ENCODE measurements around the gene RNASE12. TPM values are rescaled to one million over a fixed set of nuclear protein-coding genes. Genes with fewer than 3 reads are reported as not detected.

Gene RNASE12
- polyA plus RNA-seq, 1 of the 3 experiments (the other 2 are of a cell fraction) = not detected

Other genes starting within 250 kb of the RNASE12 start
- 21.4 and 23.3 TPM in 2 replicates for gene PARP2, start 247.7 kb downstream of the RNASE12 start, polyA plus RNA-seq (2012; rRNA removed)
- gene TEP1, start 177.9 kb downstream of the RNASE12 start, polyA plus RNA-seq (2012; rRNA removed) = 12.1 and 13.3 TPM in 2 replicates
- not detected in 2 replicates for gene KLHL33, start 155.2 kb downstream of the RNASE12 start, polyA plus RNA-seq (2012; rRNA removed)
- gene OSGEP, start 136.6 kb downstream of the RNASE12 start, polyA plus RNA-seq (2012; rRNA removed) = 32.9 and 38.7 TPM in 2 replicates
- gene APEX1, start 136.2 kb downstream of the RNASE12 start, polyA plus RNA-seq (2012; rRNA removed) = 279 and 291 TPM in 2 replicates
- 30.7 and 38.9 TPM in 2 replicates for gene PIP4P1, start 129.9 kb downstream of the RNASE12 start, polyA plus RNA-seq (2012; rRNA removed)
- gene PNP, start 122.0 kb downstream of the RNASE12 start, polyA plus RNA-seq (2012; rRNA removed) = 29.8 and 38.2 TPM in 2 replicates
- not detected in 2 replicates for gene RNASE10, start 85.8 kb downstream of the RNASE12 start, polyA plus RNA-seq (2012; rRNA removed)
- not detected in 2 replicates for gene RNASE9, start 30.3 kb downstream of the RNASE12 start, polyA plus RNA-seq (2012; rRNA removed)
- gene RNASE11, start 3.4 kb downstream of the RNASE12 start, polyA plus RNA-seq (2012; rRNA removed) = not detected in 2 replicates
- not detected in 2 replicates for gene OR6S1, start 50.3 kb upstream of the RNASE12 start, polyA plus RNA-seq (2012; rRNA removed)
- 11.6 and 12.4 TPM in 2 replicates for gene RNASE4, start 93.2 kb upstream of the RNASE12 start, polyA plus RNA-seq (2012; rRNA removed)
- 3.6 and 3.9 TPM in 2 replicates for gene ANG, start 97.4 kb upstream of the RNASE12 start, polyA plus RNA-seq (2012; rRNA removed)
- not detected in 2 replicates for gene EDDM3A, start 154.5 kb upstream of the RNASE12 start, polyA plus RNA-seq (2012; rRNA removed)
- gene EDDM3B, start 177.0 kb upstream of the RNASE12 start, polyA plus RNA-seq (2012; rRNA removed) = not detected in 2 replicates
- not detected in 2 replicates for gene RNASE6, start 189.9 kb upstream of the RNASE12 start, polyA plus RNA-seq (2012; rRNA removed)
- gene RNASE1, start 211.5 kb upstream of the RNASE12 start, polyA plus RNA-seq (2012; rRNA removed) = not detected in 2 replicates